A549 (cell line): ENCODE data around the gene IRF4.
A peak's percentile ranks its signal among the peaks of the same experiment; 100 is the strongest.

Source experiments
- CHD4 ChIP-seq: fragments of 200-600 bp; sonication (generic); IDR thresholded peaks from 2 replicates; pipeline ENCODE4 v1.6.1; 2016; ENCODE audit warnings: antibody characterized with exemption, mild to moderate bottlenecking, borderline replicate concordance
- CTCF ChIP-seq: fragments of >200 bp; sonication (Bioruptor Twin); formaldehyde crosslinking; IDR thresholded peaks from 3 replicates; pipeline ENCODE4 v1.5.1; 2016
- ELK1 ChIP-seq: fragments of 150-350 bp; IDR thresholded peaks from 2 replicates; pipeline ENCODE4 v1.6.1; 2014; ENCODE audit warnings: low read depth, mild to moderate bottlenecking, low read length
- MYC ChIP-seq: IDR thresholded peaks from 2 replicates; pipeline ENCODE4 v1.6.1; 2012; ENCODE audit warnings: mild to moderate bottlenecking, inconsistent platforms, low read length, improper control_type of control experiment, borderline replicate concordance

- TF ChIP-seq ELK1: no peak
- TF ChIP-seq CTCF: peak; percentile 35; the same call in 2 of the 3 replicates
- no peak for TF ChIP-seq MYC
- TF ChIP-seq CHD4: no peak
Measured at GRCh38 chr6:408599-409102, 17.1 kb downstream of the IRF4 start.
